ENCODE measurements around the gene TCF12.

The TCF12 gene

DNA sequence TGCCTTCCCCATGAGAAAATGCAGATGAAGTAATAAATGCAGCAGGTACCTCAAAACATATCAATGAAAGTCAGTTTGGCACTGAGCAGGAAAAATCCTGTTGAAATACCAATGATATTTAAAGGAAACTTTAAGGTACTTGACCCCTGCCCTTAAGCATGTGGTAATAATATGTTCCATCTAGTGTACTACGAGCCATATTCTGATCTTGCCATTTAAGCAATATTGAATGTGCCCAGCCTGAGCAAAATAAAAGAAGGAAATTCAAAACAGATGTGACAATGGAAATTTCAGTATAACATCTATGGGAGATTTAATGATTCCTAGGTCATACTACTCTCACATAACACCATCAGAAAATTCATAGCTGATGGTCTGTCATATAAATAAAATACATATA is 266.1 kb downstream of the TCF12 start:
- DNase-seq, result no peak

DNA sequence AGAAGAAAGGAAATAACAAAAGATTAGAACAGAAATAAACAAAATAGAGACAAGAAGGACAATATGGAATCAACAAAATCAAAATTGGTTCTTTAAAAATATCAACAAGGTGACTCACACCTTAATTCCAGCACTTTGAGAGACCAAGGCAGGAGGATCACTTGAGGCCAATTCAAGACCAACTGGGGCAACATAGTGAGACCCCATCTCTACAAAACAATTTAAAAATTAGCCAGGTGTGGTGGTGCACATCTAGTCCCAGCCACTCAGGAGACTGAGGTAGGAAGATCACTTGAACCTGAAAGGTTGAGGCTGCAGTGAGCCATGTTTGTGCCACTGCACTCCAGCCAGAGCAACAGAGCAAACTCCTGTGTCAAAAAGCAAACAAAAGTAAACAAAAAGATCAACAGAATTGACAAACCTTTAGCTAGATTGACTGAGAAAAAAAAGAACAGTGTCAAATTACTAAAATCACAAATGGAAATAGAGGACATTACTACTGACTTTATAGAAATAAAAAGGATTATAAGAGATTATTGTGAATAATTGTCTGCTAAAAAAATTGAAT is 267.1 kb downstream of the TCF12 start:
- no peak for DNase-seq

DNA sequence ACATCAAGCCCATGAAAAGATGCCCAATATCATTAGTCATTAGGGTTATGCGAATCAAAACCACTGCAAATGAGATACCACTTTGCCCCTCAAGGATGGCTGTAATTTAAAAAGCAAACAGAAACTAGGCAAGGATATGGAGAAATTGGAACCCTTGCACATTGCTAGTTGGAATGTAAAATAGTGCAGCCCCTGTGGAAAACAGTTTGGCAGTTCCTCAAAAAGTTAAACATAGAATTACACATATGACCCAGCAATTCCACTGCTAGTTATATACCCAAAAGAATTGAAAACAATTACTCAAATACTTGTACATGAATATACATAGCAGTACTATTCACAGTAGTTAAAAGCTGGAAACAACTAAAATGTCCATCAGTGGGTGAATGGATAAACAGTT is 271.0 kb downstream of the TCF12 start:
- DNase-seq, result no peak

DNA sequence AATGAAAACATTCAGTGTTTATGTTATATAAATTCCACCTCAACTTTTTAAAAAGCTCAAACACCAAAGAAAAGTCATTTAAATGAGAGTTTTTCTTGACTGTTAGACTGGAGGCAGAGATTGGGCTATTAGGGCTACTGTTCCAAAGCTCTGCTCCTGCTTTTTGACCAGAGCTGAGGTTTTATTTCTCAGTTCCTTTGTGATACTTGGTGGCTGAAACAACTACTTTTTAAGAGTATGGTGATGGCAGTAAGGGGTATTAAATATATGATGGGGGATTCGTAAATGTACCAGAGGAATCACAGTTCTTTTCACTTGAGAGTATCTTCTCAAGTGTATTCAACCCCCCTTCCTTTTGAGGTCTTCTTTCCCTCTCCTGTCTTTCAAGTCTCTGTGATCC is 271.8 kb downstream of the TCF12 start:
- DNase-seq, result no peak

DNA sequence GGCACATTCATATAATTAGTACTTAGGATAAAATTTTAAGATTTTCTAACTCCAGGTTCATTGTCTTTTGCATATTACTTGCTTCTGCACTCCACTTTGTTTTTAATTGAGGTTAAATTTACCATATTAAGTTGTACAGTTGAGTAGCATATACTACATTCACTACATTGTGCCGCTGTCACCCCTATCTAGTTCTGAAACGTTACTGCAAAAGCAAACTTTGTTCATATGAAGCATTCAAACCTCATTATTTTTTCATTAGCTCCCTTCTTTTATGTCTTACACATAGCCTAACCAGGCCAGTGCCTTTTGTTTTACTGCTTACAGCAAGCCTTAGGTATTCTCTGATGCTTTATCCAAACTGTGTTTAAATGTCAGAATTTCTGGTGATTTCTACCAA is 274.7 kb downstream of the TCF12 start:
- DNase-seq, result no peak

DNA sequence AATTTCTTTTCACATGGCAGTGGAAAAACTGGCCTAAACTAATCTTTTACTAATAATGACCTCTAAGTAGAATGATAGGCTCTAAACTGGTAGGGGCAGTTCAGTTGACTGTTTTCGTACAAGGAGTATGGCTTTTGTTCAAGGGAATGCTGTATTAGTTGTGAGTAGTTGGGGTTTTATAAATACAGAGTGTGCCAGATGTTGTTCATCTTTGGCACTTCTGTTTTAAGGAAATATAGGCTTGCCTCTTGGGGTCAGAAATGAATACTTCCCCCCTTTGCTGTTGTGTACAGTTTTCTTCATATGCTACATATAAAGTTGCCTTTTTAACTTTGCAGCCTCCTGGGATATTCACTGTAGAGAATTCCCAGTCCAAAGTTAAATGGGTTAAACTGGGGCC is 276.9 kb downstream of the TCF12 start:
- DNase-seq, result no peak

DNA sequence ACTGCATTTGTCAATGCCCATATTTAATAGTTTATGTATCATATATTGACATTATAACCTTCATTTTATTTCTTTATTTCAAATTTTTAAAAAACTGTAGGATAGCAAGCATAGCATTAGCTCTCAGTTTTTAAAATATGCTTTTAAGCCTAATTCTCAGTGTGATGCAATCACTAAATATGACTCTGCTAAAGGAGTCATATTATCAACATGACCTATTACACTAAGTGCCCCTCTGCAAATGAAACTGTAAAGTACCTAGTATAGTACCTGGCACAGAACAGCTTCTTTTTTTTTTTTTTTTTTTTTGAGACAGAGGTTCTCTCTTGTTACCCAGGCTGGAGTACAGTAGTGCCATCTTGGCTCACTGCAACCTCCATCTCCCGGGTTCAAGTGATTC is 278.4 kb downstream of the TCF12 start:
- DNase-seq, result no peak

DNA sequence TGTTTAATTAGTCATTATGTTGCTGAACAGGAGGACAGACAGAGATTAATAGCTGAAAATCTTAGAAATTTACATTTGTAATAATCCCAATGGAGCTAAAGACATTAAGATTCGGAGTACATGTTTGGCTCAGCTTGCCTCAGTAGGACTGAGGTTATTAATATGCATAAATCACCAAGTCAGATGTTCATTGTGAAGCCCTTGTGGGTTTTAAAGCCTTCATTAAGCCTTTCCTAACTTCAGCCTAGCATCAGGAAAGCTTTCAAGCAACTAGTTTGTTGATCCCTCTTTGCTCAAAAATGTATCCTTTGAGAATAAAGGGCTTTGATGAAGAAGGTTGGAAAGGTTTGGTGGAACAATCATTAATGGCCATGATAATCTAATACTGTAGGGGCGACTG is 279.7 kb downstream of the TCF12 start:
- no peak for DNase-seq

DNA sequence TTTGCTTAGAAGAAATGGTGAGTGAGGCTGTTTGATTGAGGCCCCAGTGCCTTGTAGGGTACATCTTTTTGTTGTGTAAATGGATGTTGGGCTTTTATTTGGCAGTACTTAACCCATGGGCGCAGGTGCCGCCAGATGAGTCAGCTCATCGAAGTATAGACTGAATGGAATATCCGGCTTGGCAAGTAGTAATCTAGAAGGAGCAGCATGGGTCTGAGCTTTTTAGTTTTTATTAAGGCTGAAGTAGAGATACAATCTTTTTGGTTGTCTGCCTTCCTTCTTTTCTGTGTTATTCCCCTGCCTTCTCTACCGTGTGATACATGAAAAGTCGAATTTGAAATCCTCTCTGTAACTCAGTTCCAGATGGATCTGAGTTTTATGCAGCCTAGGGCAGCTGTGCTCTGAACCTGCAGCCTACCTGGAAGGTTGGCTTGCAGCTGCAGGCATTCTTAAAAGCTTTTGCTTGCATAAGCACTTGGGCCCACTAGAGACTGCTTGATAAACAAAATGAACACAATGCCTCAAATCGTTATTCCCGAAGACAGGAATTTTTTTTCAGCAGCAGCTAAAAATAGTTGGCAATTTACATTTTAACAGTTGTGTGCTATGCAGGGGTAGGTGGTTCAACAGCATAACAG is 280.3 kb downstream of the TCF12 start:
- DNase-seq, result peak; percentile 93

DNA sequence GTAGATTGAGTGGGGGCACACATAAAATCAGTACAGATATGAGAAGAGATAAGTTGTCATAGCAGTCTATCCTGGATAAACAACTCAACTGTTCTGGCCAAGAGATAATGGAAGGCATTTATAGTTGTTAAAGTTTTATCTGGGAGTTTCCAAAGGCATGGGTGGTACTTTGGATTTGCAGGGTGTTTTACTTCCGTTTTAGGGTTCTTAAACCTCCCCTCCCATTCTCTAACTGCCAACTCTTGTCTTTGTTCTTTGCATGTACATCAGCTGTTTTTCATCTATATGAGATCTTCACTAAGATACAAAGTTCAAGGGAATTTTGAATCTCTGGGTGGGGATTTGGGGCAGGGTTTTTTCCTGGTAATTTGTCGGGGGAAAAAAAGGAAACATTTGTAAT is 283.1 kb downstream of the TCF12 start:
- DNase-seq, result no peak

DNA sequence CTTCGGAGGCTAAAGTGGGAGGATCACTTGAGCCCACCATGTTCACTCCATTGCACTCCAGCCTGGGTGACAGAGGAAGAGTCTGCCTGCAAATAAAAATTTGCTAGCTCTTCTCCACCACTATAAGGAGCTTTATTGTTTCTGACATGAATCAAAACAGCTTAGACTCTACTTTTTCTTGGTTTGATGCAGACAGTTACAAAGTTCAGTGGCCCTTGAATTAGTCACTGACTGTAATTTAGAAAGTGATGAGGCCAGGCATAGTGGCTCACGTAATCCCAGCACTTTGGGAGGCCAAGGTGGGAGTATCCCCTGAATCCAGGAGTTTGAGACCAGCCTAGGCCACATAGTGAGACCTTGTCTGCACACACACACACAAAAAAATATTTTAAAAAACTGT is 285.5 kb downstream of the TCF12 start:
- no peak for DNase-seq

DNA sequence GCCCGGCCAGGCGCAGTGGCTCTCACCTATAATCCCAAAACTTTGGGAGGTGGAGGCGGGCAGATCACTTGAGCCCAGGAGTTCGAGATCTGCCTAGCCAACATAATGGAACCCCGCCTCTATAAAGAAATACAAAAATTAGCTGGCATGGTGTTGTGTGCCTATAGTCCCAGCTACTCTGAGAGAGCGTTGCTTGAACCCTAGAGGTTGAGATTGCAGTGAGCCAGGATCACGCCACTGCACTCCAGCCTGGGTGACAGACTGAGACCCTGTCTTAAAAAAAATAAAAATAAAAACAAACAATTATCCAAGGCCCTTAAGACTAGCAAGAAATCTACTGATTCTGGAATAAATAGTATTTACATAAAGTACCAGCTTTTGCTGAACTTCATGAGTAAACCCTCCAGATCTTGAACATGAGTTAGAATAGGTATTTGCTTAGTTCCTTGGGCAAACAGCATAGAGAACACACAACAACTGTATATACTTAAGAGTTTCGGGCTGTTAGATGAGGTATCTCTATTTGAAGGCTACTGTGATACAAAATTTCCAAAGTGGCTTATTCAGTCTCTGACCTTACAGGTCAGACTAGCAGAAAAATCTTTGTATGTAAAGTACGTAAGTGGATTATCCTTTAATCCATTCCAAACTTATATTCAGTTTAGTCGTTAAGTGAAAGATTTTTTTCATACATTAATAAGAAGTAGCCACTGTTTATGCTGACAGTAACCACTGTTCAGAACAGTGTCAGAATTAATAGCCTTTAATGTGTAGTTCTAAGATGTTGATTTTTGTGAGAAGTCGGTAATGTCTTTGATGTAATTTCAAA is 286.8 kb downstream of the TCF12 start:
- DNase-seq, result no peak

DNA sequence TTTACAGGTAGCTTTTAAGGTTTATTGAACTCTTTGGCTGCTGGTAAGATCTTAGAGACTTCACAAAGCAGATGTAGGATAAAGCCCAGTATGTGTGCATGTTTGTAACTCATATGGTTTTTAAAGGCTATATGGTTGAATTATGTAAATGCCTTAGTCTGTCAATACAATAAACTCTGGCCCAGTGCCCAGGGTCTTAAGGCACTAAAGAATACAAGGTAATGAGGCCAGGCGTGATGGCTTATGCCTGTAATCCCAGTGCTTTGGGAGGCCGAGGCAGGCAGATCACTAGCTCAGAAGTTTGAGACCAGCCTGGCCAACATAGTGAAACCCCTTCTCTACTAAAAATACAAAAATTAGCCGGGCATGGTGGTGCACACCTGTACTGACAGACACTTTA is 287.6 kb downstream of the TCF12 start:
- DNase-seq, result no peak

DNA sequence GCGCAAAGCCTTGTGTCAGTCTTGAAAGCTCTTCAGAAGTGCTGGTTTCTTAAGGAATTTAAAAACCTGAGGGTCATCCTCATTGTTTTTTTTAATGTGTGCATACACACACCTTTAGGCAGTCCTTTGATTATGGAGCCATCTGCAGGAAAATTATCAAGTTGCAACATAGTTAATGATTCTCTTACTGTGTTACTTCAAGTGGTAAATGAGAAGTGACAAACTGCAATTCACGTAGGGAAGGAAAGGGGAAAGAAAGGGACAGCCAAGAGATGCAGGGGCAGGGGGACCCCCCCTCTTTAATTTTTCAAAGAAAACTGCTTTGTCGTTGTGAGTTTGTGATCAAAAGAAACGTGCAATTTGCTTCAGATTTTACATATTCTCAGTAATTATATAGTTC is 295.4 kb downstream of the TCF12 start:
- peak; percentile 44 for DNase-seq

DNA sequence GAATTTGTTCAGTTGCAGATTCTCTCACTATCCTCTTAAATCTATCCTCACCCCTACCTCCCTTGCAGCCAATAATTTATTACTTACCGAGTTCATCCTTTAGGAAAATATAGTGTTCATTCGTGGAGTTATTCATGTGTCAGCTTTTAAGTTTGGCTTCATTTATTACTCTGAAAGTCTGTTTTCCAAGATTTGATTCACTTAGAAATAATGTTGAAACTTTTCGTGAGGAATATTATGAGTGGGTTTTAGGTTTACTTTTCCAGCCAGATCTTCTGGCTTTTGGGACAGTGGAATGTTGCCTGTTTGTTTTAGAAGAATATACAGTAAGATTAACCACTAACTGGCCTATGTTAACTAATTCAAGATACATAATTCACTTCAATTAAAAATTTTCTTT is 296.9 kb downstream of the TCF12 start:
- no peak for DNase-seq

DNA sequence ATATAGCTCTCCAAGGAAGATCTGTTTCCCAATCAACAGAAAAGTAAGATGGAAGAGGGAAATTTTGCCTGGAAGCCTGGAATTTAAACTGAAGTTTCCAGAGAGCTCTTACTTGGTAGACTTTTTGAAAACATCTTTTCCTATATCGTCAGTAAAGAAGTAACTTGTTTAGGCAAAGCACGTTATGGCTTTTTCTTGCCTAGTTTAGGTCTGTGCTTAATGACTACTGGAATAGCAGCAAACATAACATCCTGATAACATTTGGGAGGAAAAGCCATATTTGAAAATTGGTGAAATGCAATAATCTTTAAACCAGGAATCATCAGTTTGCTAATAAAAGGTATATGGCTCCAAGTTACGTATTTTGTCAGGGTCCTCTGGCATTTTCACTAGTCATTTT is 297.4 kb downstream of the TCF12 start:
- DNase-seq, result no peak

DNA sequence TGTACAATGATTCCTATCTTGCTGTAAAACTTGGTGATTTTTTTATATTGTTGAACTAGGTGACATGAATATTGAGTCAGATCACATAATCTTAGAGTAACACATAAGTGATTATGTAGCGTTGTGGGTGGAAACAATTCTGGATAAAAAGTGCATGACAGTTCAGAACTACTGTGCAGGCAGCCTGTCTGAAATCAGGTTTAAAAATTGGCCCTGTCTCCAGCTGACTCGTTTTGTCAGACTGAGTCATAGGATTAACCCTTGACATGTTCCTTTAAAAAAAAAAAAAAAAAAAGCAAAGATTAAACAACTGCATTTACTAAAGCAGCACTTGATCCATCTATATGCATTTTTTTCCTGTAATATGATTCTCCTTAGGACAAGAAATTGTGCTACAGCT is 297.8 kb downstream of the TCF12 start:
- no peak for DNase-seq

DNA sequence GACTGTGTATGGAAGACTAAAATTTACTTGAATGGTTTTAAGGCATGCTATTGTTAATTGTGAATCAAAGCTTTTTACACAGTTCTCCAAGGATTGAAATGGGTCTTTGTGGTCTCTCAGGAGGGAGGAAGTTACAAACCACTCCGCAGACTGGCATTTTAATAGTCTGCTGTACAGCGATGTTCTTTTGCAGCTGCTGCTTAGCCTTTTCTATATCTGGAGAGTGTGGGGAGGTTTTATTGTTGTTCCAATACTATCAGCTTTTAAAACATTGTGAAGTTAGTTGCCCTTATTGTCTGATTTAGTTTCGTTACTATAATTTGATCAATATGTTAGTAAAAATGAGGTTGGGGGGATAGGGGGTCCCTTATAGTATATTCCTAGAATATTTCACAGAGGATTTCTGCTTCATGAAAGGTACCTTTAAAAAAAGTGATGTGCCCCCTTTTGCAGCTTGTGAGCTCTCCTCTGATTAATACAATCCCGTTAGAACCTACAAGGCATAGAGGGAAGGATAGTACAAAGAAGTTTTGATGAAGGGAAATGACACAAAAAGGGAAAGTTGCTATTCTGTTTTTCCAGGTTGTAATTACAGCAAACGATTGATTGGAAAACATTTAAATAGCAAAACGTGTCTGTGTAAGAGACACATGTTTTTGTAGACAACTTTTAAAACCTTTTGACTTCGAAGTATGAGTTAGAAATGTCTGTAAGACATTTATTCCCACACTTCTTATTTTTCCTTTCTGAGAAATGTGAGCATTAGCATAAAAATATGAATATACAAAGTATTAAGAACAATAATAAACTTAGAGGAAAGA is 299.5 kb downstream of the TCF12 start:
- DNase-seq, result no peak

DNA sequence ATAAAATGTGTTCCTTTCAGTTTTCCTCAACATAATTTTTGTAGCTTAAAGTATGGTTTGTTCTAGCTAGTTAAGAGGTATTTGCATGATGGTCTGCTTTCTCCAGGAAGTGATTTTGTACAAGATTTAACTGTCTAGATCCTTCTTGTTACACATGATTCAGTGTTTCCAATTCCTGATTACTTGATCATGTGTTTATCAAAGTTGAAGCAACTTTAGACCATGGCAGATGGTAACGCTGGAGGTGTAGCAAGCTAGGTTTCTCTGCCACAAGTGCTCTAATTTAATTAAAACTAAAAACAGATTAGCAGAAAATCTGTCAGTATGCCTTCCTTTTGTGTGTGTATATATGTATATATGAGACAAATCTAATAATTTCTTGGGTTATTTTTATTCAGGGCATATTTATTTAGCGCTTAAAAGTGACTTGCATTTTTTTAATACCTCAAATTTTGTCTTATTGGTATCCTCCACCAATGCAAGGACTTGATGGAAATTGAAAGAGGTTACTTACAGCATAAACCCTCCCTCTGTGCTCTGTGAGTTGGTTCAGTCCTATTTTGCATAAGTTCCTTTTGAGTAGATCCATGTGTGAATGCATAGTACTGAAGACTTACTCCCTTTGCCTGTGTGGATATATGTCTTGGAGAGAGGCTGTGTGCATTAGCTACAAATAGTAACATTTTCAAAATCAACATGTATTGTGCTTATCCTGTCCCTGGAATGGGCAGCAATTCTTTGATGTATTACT is 300.6 kb downstream of the TCF12 start:
- DNase-seq, result peak; percentile 85

DNA sequence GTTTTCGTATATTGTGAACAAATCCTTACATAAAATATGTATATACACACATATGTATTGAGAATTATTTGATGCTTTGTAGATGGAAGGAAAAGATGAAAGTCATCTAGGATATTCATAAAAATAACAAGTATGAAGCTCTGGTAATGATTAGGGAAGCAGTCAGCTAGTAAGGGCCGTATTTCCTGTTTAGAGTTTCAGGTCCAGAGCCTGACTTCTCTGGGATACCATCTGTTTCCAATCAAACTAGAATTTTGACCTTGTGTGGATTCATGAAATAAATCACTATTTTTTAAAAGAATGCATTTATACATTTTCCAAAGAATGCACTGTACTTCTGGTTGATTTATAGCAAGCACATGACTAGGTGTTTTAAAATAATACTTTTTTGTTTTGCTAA is 301.8 kb downstream of the TCF12 start:
- DNase-seq, result peak; percentile 29

DNA sequence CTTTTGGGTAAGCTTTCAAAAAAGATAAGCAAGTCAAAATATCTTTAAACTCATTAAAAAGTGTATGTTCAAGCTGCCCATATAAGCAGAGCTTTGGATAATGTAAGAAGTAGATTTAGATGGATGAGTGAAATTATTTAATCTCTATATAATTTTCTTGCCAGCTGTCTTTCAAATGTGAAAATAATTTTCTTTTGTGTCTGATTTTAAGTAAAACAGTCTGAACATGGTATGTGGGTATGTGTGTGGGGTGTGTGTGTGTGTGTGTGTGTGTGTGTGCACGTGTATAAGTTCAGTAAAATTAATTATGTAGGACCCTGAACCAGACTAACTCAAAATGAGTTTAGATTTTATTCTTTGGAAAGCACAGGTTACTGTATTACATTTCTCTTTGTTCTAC is 302.7 kb downstream of the TCF12 start:
- no peak for DNase-seq

DNA sequence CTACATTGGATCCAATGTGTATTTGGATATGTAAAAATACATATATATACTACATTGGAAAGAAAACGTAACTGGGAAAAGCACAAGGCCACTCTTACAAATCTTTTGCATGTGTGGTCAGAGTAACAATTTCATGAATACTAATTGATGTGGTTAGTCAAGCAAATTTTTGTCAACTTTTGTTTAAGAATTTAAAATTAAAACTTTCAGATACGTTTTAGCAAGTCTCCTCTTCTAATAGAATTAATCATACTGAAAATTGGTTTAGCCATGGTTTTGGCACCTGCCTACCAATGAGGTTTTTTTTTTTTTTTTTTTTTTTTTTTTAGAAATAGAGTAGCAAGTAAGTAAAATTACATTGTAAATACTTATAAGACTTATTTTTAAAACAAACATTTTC is 304.9 kb downstream of the TCF12 start:
- no peak for DNase-seq

DNA sequence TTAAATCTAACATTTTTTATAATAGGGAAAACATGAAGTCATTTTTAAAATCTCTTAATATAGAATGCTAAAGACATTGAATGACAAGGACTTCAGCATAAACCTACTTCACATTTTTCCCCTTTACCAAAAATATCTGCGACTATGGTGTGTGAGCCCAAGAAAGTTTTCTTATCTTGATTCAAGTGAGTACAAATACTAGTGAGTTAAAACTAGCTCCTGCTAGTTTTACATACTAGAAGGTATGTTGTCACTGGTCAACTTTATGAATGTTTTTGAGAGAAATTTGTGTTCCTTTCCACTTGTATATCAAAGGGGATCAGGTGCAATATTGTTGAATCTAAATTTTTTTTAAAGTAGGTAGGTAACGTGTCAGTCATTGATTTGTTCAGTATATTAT is 305.4 kb downstream of the TCF12 start:
- no peak for DNase-seq
